Loucy (cell line): ENCODE measurements around the gene ZC3H14.

Source experiments
- H2AFZ ChIP-seq: fragments of 200-600 bp; sonication (generic); 2 replicates; pipeline ENCODE4 v1.6.0; 2016; ENCODE audit warnings: antibody characterized with exemption, mild to moderate bottlenecking, low read length, moderate library complexity
- H3F3A ChIP-seq: fragments of 200-600 bp; 2 replicates; pipeline ENCODE4 v1.6.0; 2016; ENCODE audit warnings: antibody characterized with exemption, low read depth, mild to moderate bottlenecking
- H3K27me3 ChIP-seq: fragments of 200-600 bp; sonication (generic); 2 replicates; pipeline ENCODE4 v1.6.1; 2014; ENCODE audit warnings: low read length, mild to moderate bottlenecking; ENCODE audit not compliant: insufficient read depth, poor library complexity, severe bottlenecking
- H3K36me3 ChIP-seq: fragments of 200-600 bp; sonication (generic); 2 replicates; pipeline ENCODE4 v1.6.1; 2016; ENCODE audit warnings: low read length; ENCODE audit not compliant: insufficient read depth
- H3K4me1 ChIP-seq: fragments of 200-600 bp; sonication (generic); 2 replicates; pipeline ENCODE4 v1.5.1; 2014; ENCODE audit warnings: low read length, mild to moderate bottlenecking; ENCODE audit not compliant: insufficient read depth, poor library complexity, severe bottlenecking
- H3K4me2 ChIP-seq: fragments of 200-600 bp; sonication (generic); 2 replicates; pipeline ENCODE4 v1.6.0; 2014; ENCODE audit warnings: antibody characterized with exemption, low read length, low read depth, mild to moderate bottlenecking; ENCODE audit not compliant: poor library complexity, severe bottlenecking
- H3K4me3 ChIP-seq: fragments of 200-600 bp; sonication (generic); 2 replicates; pipeline ENCODE4 v1.5.1; 2014; ENCODE audit warnings: low read length, mild to moderate bottlenecking, mixed read lengths; ENCODE audit not compliant: poor library complexity, severe bottlenecking
- H3K79me2 ChIP-seq: fragments of 200-600 bp; sonication (generic); 2 replicates; pipeline ENCODE4 v1.6.1; 2014; ENCODE audit warnings: low read length; ENCODE audit not compliant: insufficient read depth
- H3K9ac ChIP-seq: fragments of 200-600 bp; sonication (generic); 2 replicates; pipeline ENCODE4 v1.6.0; 2014; ENCODE audit warnings: mild to moderate bottlenecking, low read depth, low read length, moderate library complexity; ENCODE audit not compliant: poor library complexity, severe bottlenecking
- H3K9me2 ChIP-seq: fragments of 200-600 bp; sonication (generic); replicated peaks from 2 replicates; pipeline ENCODE4 v1.6.1; 2016; ENCODE audit warnings: low read depth, low read length, mixed read lengths
- H3K9me3 ChIP-seq: fragments of 200-600 bp; sonication (generic); 2 replicates; pipeline ENCODE4 v1.6.1; 2014; ENCODE audit warnings: mild to moderate bottlenecking, antibody characterized with exemption, low read length, low read depth; ENCODE audit not compliant: insufficient read depth
- H4K20me1 ChIP-seq: fragments of 200-600 bp; sonication (generic); 2 replicates; pipeline ENCODE4 v1.6.0; 2014; ENCODE audit warnings: antibody characterized with exemption, low read length, mild to moderate bottlenecking; ENCODE audit not compliant: insufficient read depth, poor library complexity, severe bottlenecking
- CTCF ChIP-seq: fragments of 200-600 bp; sonication (generic); conservative IDR thresholded peaks from 2 replicates; pipeline ENCODE4 v1.5.1; 2014; ENCODE audit warnings: mild to moderate bottlenecking, antibody characterized with exemption, low read length
- EZH2phosphoT487 ChIP-seq: fragments of 200-600 bp; IDR thresholded peaks from 2 replicates; pipeline ENCODE4 v1.6.1; 2018; ENCODE audit warnings: antibody characterized with exemption, mild to moderate bottlenecking, moderate library complexity, borderline replicate concordance

The ZC3H14 gene

GRCh38 chr14:88599326-88599725 lies 36.5 kb downstream of the ZC3H14 start:
- TF ChIP-seq EZH2phosphoT487 (no peak), CTCF (no peak)
- no peaks in the 10 kb centered on the region for H3K4me1 ChIP-seq
- H3K9me3 ChIP-seq: no peaks in the 10 kb centered on the region
- H3K79me2 ChIP-seq: no peaks in the 10 kb centered on the region
- H3K9me2 ChIP-seq: no peaks in the 10 kb centered on the region
- no peaks in the 10 kb centered on the region for H4K20me1 ChIP-seq
- H3K36me3 ChIP-seq: peaks cover 62% of the 10 kb centered on the region
- H3K9ac ChIP-seq: no peak overlapping the region
- no peak overlapping the region for H2AFZ ChIP-seq
- no peaks in the 10 kb centered on the region for H3K27me3 ChIP-seq
- no peaks in the 10 kb centered on the region for H3F3A ChIP-seq
- no peak overlapping the region for H3K4me3 ChIP-seq
- H3K4me2 ChIP-seq: no peak overlapping the region

GRCh38 chr14:88599761-88600439 lies 37.1 kb downstream of the ZC3H14 start:
- Histone ChIP-seq H3K4me2 (no peak overlapping the region), H3K9me2 (no peaks in the 10 kb centered on the region), H3K4me3 (no peak overlapping the region), H3K36me3 (peaks cover 65% of the 10 kb centered on the region), H2AFZ (no peak overlapping the region), H3K4me1 (no peaks in the 10 kb centered on the region), H3K27me3 (no peaks in the 10 kb centered on the region), H3K9ac (no peak overlapping the region), H3K9me3 (no peaks in the 10 kb centered on the region), H4K20me1 (no peaks in the 10 kb centered on the region), H3F3A (no peaks in the 10 kb centered on the region), H3K79me2 (no peaks in the 10 kb centered on the region)
- TF ChIP-seq CTCF (no peak), EZH2phosphoT487 (no peak)

- no peaks in the 10 kb centered on the region for H3K9me3 ChIP-seq
- H3K9me2 ChIP-seq: no peaks in the 10 kb centered on the region
- no peaks in the 10 kb centered on the region for H3F3A ChIP-seq
- no peak overlapping the region for H2AFZ ChIP-seq
- H3K27me3 ChIP-seq: no peaks in the 10 kb centered on the region
- no peak overlapping the region for H3K4me3 ChIP-seq
- TF ChIP-seq CTCF: no peak
- no peak for TF ChIP-seq EZH2phosphoT487
- H4K20me1 ChIP-seq: peaks cover 4% of the 10 kb centered on the region
- no peak overlapping the region for H3K4me2 ChIP-seq
- no peaks in the 10 kb centered on the region for H3K4me1 ChIP-seq
- peaks cover 75% of the 10 kb centered on the region for H3K36me3 ChIP-seq
- H3K9ac ChIP-seq: no peak overlapping the region
- H3K79me2 ChIP-seq: no peaks in the 10 kb centered on the region
Measured at GRCh38 chr14:88604212-88604611, 41.4 kb downstream of the ZC3H14 start.
